H1 (cell line): ENCODE data around the gene CYLD. TPM values are rescaled to one million over a fixed set of nuclear protein-coding genes. Genes with fewer than 3 reads are reported as not detected.

Experiments used
- CTCF ChIA-PET: fragments of 300-600 bp; sonication (Branson Sonifier 250); formaldehyde crosslinking; loops from one replicate; lab custom pipeline; 2021; ENCODE audit not compliant: partially characterized antibody; lab: Charles Lee
- POLR2A ChIA-PET: fragments of 300-600 bp; sonication (Branson Sonifier 250); formaldehyde crosslinking; loops from one replicate; lab custom pipeline; 2021; ENCODE audit warnings: inconsistent platforms; ENCODE audit not compliant: partially characterized antibody; lab: Charles Lee
- DNase-seq, 2 experiments: peaks; one replicate each; pipeline versions ENCODE4 v3.0.0 to v3.0.0-alpha.2; 2010 to 2022; ENCODE audit warnings: low spot score in 2 of 2, low read depth in 1 of 2, mixed read lengths in 1 of 2
- FAIRE-seq: peaks from 2 replicates; lab custom pipeline; 2011; peaks lifted over from hg19 to GRCh38; lab: Jason Lieb, UNC
- H2AFZ ChIP-seq: 2 replicates; pipeline ENCODE4 v1.8.1; 2012; ENCODE audit warnings: low read length, inconsistent platforms
- H2AK5ac ChIP-seq: 2 replicates; pipeline ENCODE4 v1.6.1; 2013; ENCODE audit warnings: low read depth, low read length
- H2BK120ac ChIP-seq: replicated peaks from 2 replicates; pipeline ENCODE3; 2013; ENCODE audit warnings: low read depth, low read length, inconsistent platforms
- H2BK12ac ChIP-seq: 2 replicates; pipeline ENCODE4 v1.6.1; 2013; ENCODE audit warnings: low read depth, low read length
- H2BK15ac ChIP-seq: 2 replicates; pipeline ENCODE4 v1.6.1; 2013; ENCODE audit warnings: low read length
- H2BK20ac ChIP-seq: 2 replicates; pipeline ENCODE4 v1.6.1; 2013; ENCODE audit warnings: low read length
- H2BK5ac ChIP-seq: 2 replicates; pipeline ENCODE4 v1.6.1; 2013; ENCODE audit warnings: low read depth, low read length
- H3K14ac ChIP-seq: 2 replicates; pipeline ENCODE4 v1.6.1; 2013; ENCODE audit warnings: inconsistent platforms; ENCODE audit not compliant: insufficient read length
- H3K18ac ChIP-seq: 2 replicates; pipeline ENCODE4 v1.6.1; 2013; ENCODE audit warnings: low read length; ENCODE audit errors: extremely low read depth
- H3K23ac ChIP-seq: 2 replicates; pipeline ENCODE4 v1.6.1; 2013; ENCODE audit warnings: inconsistent platforms; ENCODE audit not compliant: insufficient read length
- H3K23me2 ChIP-seq: 2 replicates; pipeline ENCODE4 v1.6.1; 2013; ENCODE audit warnings: low read depth, low read length
- H3K27ac ChIP-seq: 2 replicates; pipeline ENCODE4 v1.6.1; 2011; ENCODE audit warnings: low read depth, low read length, inconsistent platforms
- H3K27me3 ChIP-seq, 4 experiments: replicated peaks in 1 of 4; 1 replicate in 1 of 4; 2 replicates in 3 of 4; pipeline versions ENCODE4 v1.6.1 to v1.8.1; 2011 to 2013; ENCODE audit warnings: low read length in 3 of 4, mild to moderate bottlenecking in 3 of 4, inconsistent platforms in 2 of 4, mixed read lengths in 2 of 4, moderate library complexity in 1 of 4; ENCODE audit not compliant: control insufficient read depth in 3 of 4, insufficient read depth in 3 of 4; ENCODE audit errors: extremely low read depth in 1 of 4
- H3K36me3 ChIP-seq, 4 experiments: 2 replicates each; pipeline versions ENCODE4 v1.6.1 to v1.8.1; 2011 to 2013; ENCODE audit warnings: mild to moderate bottlenecking in 4 of 4, low read length in 3 of 4, moderate library complexity in 2 of 4, control low read depth in 1 of 4, inconsistent platforms in 1 of 4; ENCODE audit not compliant: insufficient read depth in 4 of 4, control insufficient read depth in 2 of 4
- H3K4ac ChIP-seq: replicated peaks from 2 replicates; pipeline ENCODE3; 2013; ENCODE audit warnings: low read length, low read depth, mixed read lengths, inconsistent platforms; ENCODE audit not compliant: insufficient read length
- H3K4me1 ChIP-seq, 4 experiments: replicated peaks in 1 of 4; 1 replicate in 1 of 4; 2 replicates in 3 of 4; pipeline versions ENCODE4 v1.6.1 to v1.8.1; 2011 to 2013; ENCODE audit warnings: low read length in 3 of 4, inconsistent platforms in 2 of 4, mixed read lengths in 1 of 4; ENCODE audit not compliant: insufficient read depth in 4 of 4, control insufficient read depth in 3 of 4
- H3K4me2 ChIP-seq, 2 experiments: 2 replicates each; pipeline versions ENCODE4 v1.6.1 to v1.8.1; 2011 to 2013; ENCODE audit warnings: low read depth in 2 of 2, low read length in 2 of 2, control low read depth in 1 of 2, inconsistent platforms in 1 of 2, mild to moderate bottlenecking in 1 of 2; ENCODE audit not compliant: insufficient read depth in 1 of 2
- H3K4me3 ChIP-seq, 4 experiments: fragments of 200-600, 300-600 bp in 1 of 4; sonication (generic), shearing (Covaris generic), sonication (Bioruptor Twin) in 1 of 4; 2 replicates each; pipeline versions ENCODE4 v1.5.1 to v1.8.1; 2011 to 2016; ENCODE audit warnings: low read length in 4 of 4, low read depth in 3 of 4, control low read depth in 2 of 4, inconsistent platforms in 2 of 4, mild to moderate bottlenecking in 2 of 4, mixed read lengths in 1 of 4, moderate library complexity in 1 of 4; ENCODE audit not compliant: insufficient read depth in 2 of 4; ENCODE audit errors: extremely low read depth in 1 of 4
- H3K56ac ChIP-seq: replicated peaks from 2 replicates; pipeline ENCODE3; 2013; ENCODE audit warnings: low read depth, mild to moderate bottlenecking, mixed read lengths, low read length, inconsistent platforms; ENCODE audit not compliant: insufficient read length
- H3K79me1 ChIP-seq: 2 replicates; pipeline ENCODE4 v1.6.1; 2013; ENCODE audit warnings: low read depth, low read length, control low read depth
- H3K79me2 ChIP-seq, 2 experiments: 2 replicates each; pipeline versions ENCODE4 v1.6.1 to v1.8.1; 2012 to 2013; ENCODE audit warnings: low read length in 2 of 2, mild to moderate bottlenecking in 2 of 2, inconsistent platforms in 1 of 2; ENCODE audit not compliant: insufficient read depth in 2 of 2, control insufficient read depth in 1 of 2
- H3K9ac ChIP-seq, 4 experiments: replicated peaks in 1 of 4; 1 replicate in 1 of 4; 2 replicates in 3 of 4; pipeline versions ENCODE4 v1.6.1 to v1.8.1; 2011 to 2013; ENCODE audit warnings: low read depth in 3 of 4, low read length in 3 of 4, control low read depth in 2 of 4, mild to moderate bottlenecking in 2 of 4, moderate library complexity in 2 of 4, inconsistent platforms in 1 of 4; ENCODE audit errors: extremely low read depth in 1 of 4
- H3K9me3 ChIP-seq, 2 experiments: 2 replicates each; pipeline versions ENCODE4 v1.6.1 to v1.8.1; 2012 to 2013; ENCODE audit warnings: mild to moderate bottlenecking in 2 of 2, moderate library complexity in 2 of 2, control low read depth in 1 of 2, inconsistent platforms in 1 of 2, low read depth in 1 of 2, low read length in 1 of 2, mixed read lengths in 1 of 2; ENCODE audit not compliant: insufficient read depth in 2 of 2
- H4K20me1 ChIP-seq, 2 experiments: replicated peaks in 1 of 2; 2 replicates each; pipeline versions ENCODE3 to v1.8.1; 2011 to 2013; ENCODE audit warnings: inconsistent platforms in 2 of 2, low read length in 2 of 2, mild to moderate bottlenecking in 1 of 2; ENCODE audit not compliant: insufficient read depth in 2 of 2, control insufficient read depth in 1 of 2
- H4K5ac ChIP-seq: 2 replicates; pipeline ENCODE4 v1.6.1; 2013; ENCODE audit warnings: low read length, low read depth, mixed read lengths, inconsistent platforms; ENCODE audit not compliant: insufficient read length
- H4K8ac ChIP-seq: 2 replicates; pipeline ENCODE4 v1.8.0; 2013; ENCODE audit warnings: mild to moderate bottlenecking, moderate library complexity, low read length, inconsistent platforms; ENCODE audit not compliant: insufficient read depth; ENCODE audit errors: extremely low read depth
- H4K91ac ChIP-seq: replicated peaks from 2 replicates; pipeline ENCODE3; 2013; ENCODE audit warnings: low read length, mixed read lengths, inconsistent platforms; ENCODE audit not compliant: insufficient read length
- BACH1 ChIP-seq: IDR thresholded peaks from 2 replicates; pipeline ENCODE4 v1.6.1; 2012; ENCODE audit warnings: low read length, improper control_type of control experiment
- CHD2 ChIP-seq: IDR thresholded peaks from 2 replicates; pipeline ENCODE4 v1.6.1; 2012; ENCODE audit warnings: low read length, improper control_type of control experiment
- PHF8 ChIP-seq: fragments of 200-600 bp; sonication (generic); conservative IDR thresholded peaks from 2 replicates; pipeline ENCODE4 v1.7.1; 2012; ENCODE audit warnings: low read depth, mild to moderate bottlenecking, inconsistent platforms, low read length, moderate library complexity
- POLR2A ChIP-seq, 2 experiments: IDR thresholded peaks; 1 replicate in 1 of 2; 2 replicates in 1 of 2; pipeline ENCODE4 v1.6.1; 2011; ENCODE audit warnings: low read depth in 2 of 2, low read length in 2 of 2, mild to moderate bottlenecking in 2 of 2; ENCODE audit errors: control extremely low read depth in 1 of 2
- RAD21 ChIP-seq, 2 experiments: IDR thresholded peaks in 1 of 2; conservative IDR thresholded peaks in 1 of 2; 2 replicates each; pipeline ENCODE4 v1.6.1; 2011; ENCODE audit warnings: low read depth in 2 of 2, low read length in 2 of 2, improper control_type of control experiment in 1 of 2, inconsistent platforms in 1 of 2, mild to moderate bottlenecking in 1 of 2, moderate library complexity in 1 of 2
- SIRT6 ChIP-seq: IDR thresholded peaks from one replicate; pipeline ENCODE4 v1.7.1; 2012; ENCODE audit warnings: low read length, inconsistent platforms
- TCF12 ChIP-seq: IDR thresholded peaks from 2 replicates; pipeline ENCODE4 v1.6.1; 2011; ENCODE audit warnings: low read depth, mild to moderate bottlenecking, low read length
- ZNF274 ChIP-seq: IDR thresholded peaks from 2 replicates; pipeline ENCODE4 v1.7.0; 2012; ENCODE audit warnings: low read length, borderline replicate concordance; ENCODE audit errors: extremely low read depth
- WGBS, 2 experiments: shearing (Covaris generic) in 1 of 2; methylation state at CpG; one replicate each; pipeline versions ENCODE4 v1.1.6 to v1.1.7; 2013 to 2015; ENCODE audit warnings: low lambda C conversion rate in 2 of 2, mixed read lengths in 2 of 2, inconsistent platforms in 1 of 2, low coverage in 1 of 2, missing lambda C conversion rate in 1 of 2; ENCODE audit not compliant: insufficient replicate concordance in 2 of 2, insufficient coverage in 1 of 2, insufficient read length in 1 of 2; ENCODE audit errors: extremely low coverage in 1 of 2, missing lambda C conversion rate in 1 of 2; 5-methylcytosine and 5-hydroxymethylcytosine counted together
- polyA plus RNA-seq, 7 experiments: library from polyadenylated mRNA; depleted of rRNA in 3 of 7; stranded (reverse) in 5 of 7; unstranded in 2 of 7; fragments of >200 nt in 5 of 7; fragments of 200-250 nt in 2 of 7; gene quantifications; 1 replicate in 5 of 7; 2 replicates in 1 of 7; 4 replicates in 1 of 7; pipeline versions ENCODE4 v1.2.1 to v1.2.3, GENCODE V29; 2011 to 2013; ENCODE audit warnings: missing spikeins in 2 of 7, mixed read lengths in 2 of 7
- total RNA-seq: library from RNA; stranded (reverse); fragmentation: NEBNext Ultra II Directional; extraction: Animal tissue kit (Norgen Biotek cat#: 25700); gene quantifications from 2 replicates; pipeline ENCODE4 v1.2.1, GENCODE V29; 2021
- TF ChIP-seq, protein P1 (sequence below): IDR thresholded peaks from 2 replicates; pipeline ENCODE4 v1.6.1; 2012; ENCODE audit warnings: inconsistent platforms
- TF ChIP-seq, protein P2 (sequence below): IDR thresholded peaks from 2 replicates; pipeline ENCODE4 v1.6.1; 2011; ENCODE audit warnings: low read length, improper control_type of control experiment

Gene CYLD
- total and polyA plus RNA-seq, 2 of the 8 experiments (the other 6 are each of a cell fraction or from before 2014, with no cell fraction given), result 3.7 to 18.8 TPM

DNA sequence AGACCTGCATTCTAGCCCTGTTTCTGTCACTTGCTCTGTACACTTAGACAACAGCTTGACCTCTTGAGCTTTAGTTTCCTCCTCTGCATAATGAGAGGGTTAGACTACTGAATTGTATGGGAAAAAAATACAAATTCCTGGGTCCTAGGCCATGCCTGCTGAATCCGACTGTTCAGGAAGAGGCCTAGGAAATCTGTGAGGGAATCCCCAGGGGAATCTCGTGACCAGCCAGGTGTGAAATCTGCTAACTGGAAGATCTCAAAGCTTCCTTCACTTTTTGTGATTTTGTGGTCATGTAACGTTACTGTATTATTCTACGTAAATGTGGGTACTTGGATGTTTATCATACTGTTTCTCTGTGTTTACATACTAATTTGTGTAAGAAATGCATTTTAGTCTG, 58.2 kb downstream of the CYLD start:
- H2BK12ac ChIP-seq, result no peak overlapping the region
- FAIRE-seq (no peak), DNase-seq (no peak)
- H2BK5ac ChIP-seq, result no peak overlapping the region
- no peak overlapping the region for H3K9ac ChIP-seq
- H3K4me1 ChIP-seq, result peaks cover 0 to 3% (median 0%) of the 10 kb centered on the region in 4 experiments; a peak in 2 of 7 replicates
- H3K56ac ChIP-seq, result no peak overlapping the region
- H4K20me1 ChIP-seq, result no peaks in the 10 kb centered on the region
- no peaks in the 10 kb centered on the region for H3K79me2 ChIP-seq
- H2AFZ ChIP-seq, result no peak overlapping the region
- no peak overlapping the region for H2AK5ac ChIP-seq
- ChIA-PET CTCF (interaction anchor here (0.6 to 13.4 kb wide), 4 partner anchors 19 to 556 kb away, joined by 3 to 251 read pairs (median 6); partner anchors contain the start of gene SNX20), POLR2A (no interaction called here)
- H3K23ac ChIP-seq, result no peak overlapping the region
- no peak overlapping the region for H2BK20ac ChIP-seq
- H3K9me3 ChIP-seq, result no peaks in the 10 kb centered on the region
- no peak overlapping the region for H3K4me3 ChIP-seq
- no peaks in the 10 kb centered on the region for H3K23me2 ChIP-seq
- no peak overlapping the region for H4K91ac ChIP-seq
- 88% methylated on average over 4 of the region's 4 CpGs; no CpG with 5 or more reads in 1 of the 2 experiments for WGBS, 2 experiments
- H3K27ac ChIP-seq, result no peak overlapping the region
- no peak overlapping the region for H3K4me2 ChIP-seq
- no peak overlapping the region for H2BK15ac ChIP-seq
- H3K79me1 ChIP-seq, result no peaks in the 10 kb centered on the region
- H3K14ac ChIP-seq, result no peak overlapping the region
- H4K8ac ChIP-seq, result no peak overlapping the region
- H4K5ac ChIP-seq, result no peak overlapping the region
- no peak overlapping the region for H3K18ac ChIP-seq
- H3K27me3 ChIP-seq, result no peaks in the 10 kb centered on the region
- TF ChIP-seq TCF12 (no peak), PHF8 (no peak), BACH1 (no peak), POLR2A (IDR thresholded peaks at IDR 0.05; ENCODE audit: control extremely low read depth in 1 of 2, low read depth in 2 of 2, low read length in 2 of 2) (no peak), CHD2 (no peak), SIRT6 (no peak), ZNF274 (no peak), RAD21 (IDR thresholded peaks at IDR 0.05 in 1 of 2, conservative IDR thresholded peaks at IDR 0.05 in 1 of 2; ENCODE audit: low read depth in 2 of 2, low read length in 2 of 2) (no peak)
- TF ChIP-seq, protein P1, sequence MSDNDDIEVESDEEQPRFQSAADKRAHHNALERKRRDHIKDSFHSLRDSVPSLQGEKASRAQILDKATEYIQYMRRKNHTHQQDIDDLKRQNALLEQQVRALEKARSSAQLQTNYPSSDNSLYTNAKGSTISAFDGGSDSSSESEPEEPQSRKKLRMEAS, result no peak
- TF ChIP-seq, protein P2, sequence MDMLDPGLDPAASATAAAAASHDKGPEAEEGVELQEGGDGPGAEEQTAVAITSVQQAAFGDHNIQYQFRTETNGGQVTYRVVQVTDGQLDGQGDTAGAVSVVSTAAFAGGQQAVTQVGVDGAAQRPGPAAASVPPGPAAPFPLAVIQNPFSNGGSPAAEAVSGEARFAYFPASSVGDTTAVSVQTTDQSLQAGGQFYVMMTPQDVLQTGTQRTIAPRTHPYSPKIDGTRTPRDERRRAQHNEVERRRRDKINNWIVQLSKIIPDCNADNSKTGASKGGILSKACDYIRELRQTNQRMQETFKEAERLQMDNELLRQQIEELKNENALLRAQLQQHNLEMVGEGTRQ, result no peak
- no peak overlapping the region for H3K4ac ChIP-seq
- H2BK120ac ChIP-seq, result no peak overlapping the region
- H3K36me3 ChIP-seq, result no peaks in the 10 kb centered on the region
